ENCODE measurements around the gene BFSP1.
A peak's percentile ranks its signal among the peaks of the same experiment; 100 is the strongest.

The BFSP1 gene

DNA sequence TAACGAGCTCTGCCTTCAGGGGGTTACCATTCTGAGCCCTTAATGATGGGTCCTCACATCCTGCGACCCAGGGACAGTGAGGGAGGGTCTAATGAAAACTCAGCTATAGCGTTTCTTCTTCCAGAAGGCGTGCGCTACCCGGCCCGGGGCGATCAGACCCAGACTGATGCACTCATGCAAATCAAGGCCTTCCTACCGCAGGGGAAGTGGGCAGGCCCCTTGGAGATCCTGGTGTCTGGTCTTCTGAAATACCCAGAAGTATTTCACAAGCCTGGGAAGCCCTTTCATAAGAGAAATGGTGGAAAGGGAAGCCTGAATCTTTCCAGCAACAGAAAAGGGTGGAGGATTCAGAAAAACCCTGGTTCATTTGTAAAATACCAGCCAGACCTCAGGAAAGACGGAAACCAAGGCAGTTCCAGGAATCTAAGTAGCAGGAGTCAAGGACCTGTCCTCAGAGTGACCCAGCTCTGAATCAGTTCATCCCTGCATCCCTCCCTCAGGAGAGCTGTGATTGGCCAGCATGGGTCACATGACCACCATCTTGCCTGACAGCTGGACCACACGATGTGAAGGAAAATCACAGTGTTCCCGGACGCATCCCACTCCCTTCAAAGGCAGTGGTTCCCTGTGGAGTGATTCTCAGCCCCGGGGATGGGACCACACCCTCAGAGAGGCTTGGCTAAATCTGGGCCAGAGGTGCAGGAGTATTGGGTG lies 12.7 kb downstream of the BFSP1 start:
- no peak for DNase-seq

GRCh38 chr20:17515053-17515452 lies 16.1 kb downstream of the BFSP1 start:
- DNase-seq = no peak

GRCh38 chr20:17513939-17514338 lies 17.2 kb downstream of the BFSP1 start:
- DNase-seq = no peak

DNA sequence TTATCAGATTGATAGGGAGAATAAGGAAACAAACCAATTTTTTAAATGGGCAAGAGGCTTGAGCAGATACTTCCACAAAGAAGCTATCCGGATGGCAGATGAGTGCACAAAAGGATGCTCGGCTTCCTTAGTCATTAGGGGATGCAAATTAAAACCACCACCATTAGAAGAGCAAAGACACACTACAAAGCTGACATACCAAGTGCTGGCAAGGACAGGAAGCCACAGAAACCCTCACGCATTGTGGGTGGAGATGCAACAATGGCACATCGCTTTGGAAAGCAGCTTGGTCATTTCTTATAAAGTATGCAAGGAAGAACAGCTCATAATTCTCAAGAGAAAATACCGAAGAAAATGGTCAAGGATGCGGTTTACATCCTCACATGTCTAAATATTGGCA lies 19.8 kb downstream of the BFSP1 start:
- no peak for DNase-seq

DNA sequence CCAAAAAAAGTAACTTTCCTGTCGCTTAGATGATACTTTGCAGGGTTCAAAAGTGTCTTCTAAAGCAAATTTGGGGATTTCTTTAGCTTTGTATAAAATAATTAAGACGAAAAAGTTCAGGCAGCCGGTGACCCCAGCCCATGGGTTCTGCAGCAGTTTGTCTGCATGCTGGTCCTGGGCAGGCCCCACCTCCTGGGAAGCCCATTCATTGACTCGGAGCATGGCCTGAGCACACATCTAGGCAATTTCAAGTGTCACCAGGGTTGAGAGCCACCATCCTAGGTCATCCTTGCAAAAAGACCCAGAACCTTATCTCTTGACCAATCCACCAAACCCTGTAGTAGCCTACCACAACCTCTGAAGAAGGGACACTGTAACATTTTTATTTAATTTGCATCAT lies 20.6 kb downstream of the BFSP1 start:
- DNase-seq = no peak

- no peak for DNase-seq
Measured at GRCh38 chr20:17508756-17509155, 22.4 kb downstream of the BFSP1 start.

- DNase-seq = no peak
Measured at GRCh38 chr20:17507531-17507930, 23.6 kb downstream of the BFSP1 start.

- DNase-seq = no peak
Measured at GRCh38 chr20:17507032-17507431, 24.1 kb downstream of the BFSP1 start.

- DNase-seq = peak; percentile 48
Measured at GRCh38 chr20:17505636-17506517, 25.3 kb downstream of the BFSP1 start.

- DNase-seq = peak; percentile 64
Measured at GRCh38 chr20:17504898-17505635, 26.1 kb downstream of the BFSP1 start.

- DNase-seq = no peak
Measured at GRCh38 chr20:17504066-17504897, 26.9 kb downstream of the BFSP1 start.

- DNase-seq = no peak
Measured at GRCh38 chr20:17503301-17504065, 27.7 kb downstream of the BFSP1 start.

GRCh38 chr20:17502105-17502504 lies 29.1 kb downstream of the BFSP1 start:
- DNase-seq = no peak

- no peak for DNase-seq
Measured at GRCh38 chr20:17501701-17502100, 29.5 kb downstream of the BFSP1 start.

DNA sequence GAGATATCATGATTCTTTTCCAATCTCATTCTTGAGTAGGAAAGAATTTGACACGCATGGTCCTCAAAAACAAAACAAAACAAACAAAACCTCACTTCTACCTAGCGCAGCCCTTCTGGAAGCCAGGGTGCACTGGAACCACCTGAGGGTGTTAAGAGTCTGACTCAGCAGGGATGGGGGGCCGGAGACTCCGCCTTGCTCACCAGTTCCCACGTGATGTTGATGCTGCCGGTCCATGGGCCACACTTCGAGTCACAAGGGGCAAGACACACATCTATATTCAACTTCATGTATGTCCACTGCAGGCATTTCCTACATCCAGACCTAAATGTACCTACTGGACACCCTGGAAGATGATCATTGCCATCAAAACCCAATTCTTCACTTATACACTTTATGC lies 30.4 kb downstream of the BFSP1 start:
- no peak for DNase-seq

DNA sequence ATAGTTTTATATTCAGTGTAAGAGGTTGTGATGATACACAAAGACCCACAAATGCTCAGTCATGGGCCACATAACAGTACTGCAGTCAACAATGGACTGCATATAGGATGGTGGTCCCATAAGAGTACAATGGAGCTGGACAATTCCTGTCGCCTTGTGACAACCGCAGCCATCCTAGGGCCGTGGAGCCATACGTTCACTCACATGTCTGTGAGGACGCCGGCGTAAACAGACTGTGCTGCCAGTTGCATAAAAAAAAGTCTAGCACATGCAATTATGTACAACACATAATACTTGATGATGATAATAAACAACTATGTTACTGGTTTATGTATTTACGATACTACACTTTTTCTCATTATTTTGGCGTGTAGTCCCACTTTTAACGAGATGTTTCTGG lies 30.9 kb downstream of the BFSP1 start:
- no peak for DNase-seq

- peak; percentile 42 for DNase-seq
Measured at GRCh38 chr20:17499041-17499440, 32.1 kb downstream of the BFSP1 start.

DNA sequence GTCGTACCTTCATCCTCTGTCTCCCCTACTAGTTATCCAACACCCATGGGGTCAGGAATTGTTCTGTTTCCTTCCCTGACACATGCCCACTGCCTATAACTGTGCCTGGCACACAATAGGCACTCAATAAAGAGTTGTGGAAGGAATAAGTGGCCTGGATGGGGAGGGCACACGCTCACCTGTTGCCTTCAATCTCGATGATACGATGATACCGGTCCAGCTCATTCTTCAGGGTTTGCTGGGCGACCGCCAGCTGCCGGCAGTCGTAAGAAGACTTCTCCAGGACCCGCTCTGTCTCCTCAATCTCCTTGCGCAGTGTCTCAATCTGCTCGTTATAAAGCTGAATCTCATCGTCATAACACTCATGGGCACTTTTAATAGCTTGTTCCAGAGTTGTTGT lies 32.5 kb downstream of the BFSP1 start:
- no peak for DNase-seq

- DNase-seq = peak; percentile 11
Measured at GRCh38 chr20:17497821-17498580, 33.2 kb downstream of the BFSP1 start.

DNA sequence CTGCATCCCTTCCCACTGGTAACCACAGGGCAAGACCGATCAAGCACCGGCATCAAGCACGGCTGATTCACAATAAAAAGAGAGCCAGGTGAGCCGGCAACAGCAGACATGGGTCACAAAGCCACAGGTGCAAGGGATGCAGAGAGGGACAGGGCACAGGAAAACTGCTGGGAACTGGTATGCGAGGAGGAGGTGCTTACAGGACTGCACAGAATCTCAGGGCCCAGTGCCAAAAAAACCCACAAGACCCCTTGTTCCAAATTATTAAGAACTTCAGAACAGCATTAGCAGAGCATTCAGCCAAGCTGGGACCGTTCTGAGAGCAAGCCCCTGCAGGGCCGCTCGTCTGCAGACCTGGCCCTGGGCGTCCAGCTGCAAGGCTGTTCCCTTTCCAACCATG lies 35.4 kb downstream of the BFSP1 start:
- no peak for DNase-seq

- DNase-seq = no peak
Measured at GRCh38 chr20:17494201-17494600, 37.0 kb downstream of the BFSP1 start.
